Panc1 (cell line): ENCODE results near the gene PLEKHG7. TPM values are rescaled to one million over a fixed set of nuclear protein-coding genes. Genes with fewer than 3 reads are reported as not detected.

Experiments
- ATAC-seq: fragments of 200-7000 bp; cut with Tn5 transposase; 2 replicates; pipeline ENCODE4 v1.9.1; 2020; ENCODE audit warnings: mild to moderate bottlenecking, moderate library complexity
- BruUV-seq: library from RNA; stranded (reverse); fragments of 400-500 nt; replicated peaks from 2 replicates; lab custom pipeline; 2021; lab: Mats Ljungman, UMichigan
- CTCF ChIA-PET: fragments of 300-600 bp; sonication (Branson Sonifier 250); formaldehyde crosslinking; loops from one replicate; lab custom pipeline; 2022; ENCODE audit warnings: antibody characterized with exemption; lab: Charles Lee
- POLR2A ChIA-PET: fragments of 300-600 bp; sonication (Branson Sonifier 250); formaldehyde crosslinking; loops from one replicate; lab custom pipeline; 2022; ENCODE audit warnings: antibody characterized with exemption; lab: Charles Lee
- DNase-seq: peaks from one replicate; pipeline ENCODE4 v3.0.0-alpha.2; 2010; ENCODE audit warnings: low read depth, low spot score
- H3K27ac ChIP-seq: 2 replicates; pipeline ENCODE4 v1.5.1; 2011; ENCODE audit warnings: mild to moderate bottlenecking, low read length, inconsistent platforms
- H3K27me3 ChIP-seq: fragments of 200-500 bp; sonication (Bioruptor generic); 2 replicates; pipeline ENCODE4 v1.6.0; 2014; ENCODE audit warnings: low read length, inconsistent platforms; ENCODE audit not compliant: control insufficient read depth, insufficient read depth
- H3K36me3 ChIP-seq: fragments of 200-500 bp; sonication (Bioruptor generic); 2 replicates; pipeline ENCODE4 v1.5.1; 2014; ENCODE audit warnings: inconsistent platforms, mild to moderate bottlenecking, low read length, moderate library complexity; ENCODE audit not compliant: control insufficient read depth, insufficient read depth
- H3K4me1 ChIP-seq: 2 replicates; pipeline ENCODE4 v1.5.1; 2011; ENCODE audit warnings: inconsistent platforms, mild to moderate bottlenecking, low read length, moderate library complexity; ENCODE audit not compliant: control insufficient read depth, insufficient read depth
- H3K4me3 ChIP-seq, 2 experiments: 2 replicates each; pipeline ENCODE4 v1.5.1; 2011 to 2012; ENCODE audit warnings: low read depth in 2 of 2, low read length in 2 of 2, mild to moderate bottlenecking in 2 of 2, inconsistent platforms in 1 of 2, moderate library complexity in 1 of 2
- H3K9me3 ChIP-seq: fragments of 200-500 bp; sonication (Bioruptor generic); 2 replicates; pipeline ENCODE4 v1.5.1; 2014; ENCODE audit warnings: low read depth, mild to moderate bottlenecking, inconsistent platforms, low read length, moderate library complexity; ENCODE audit not compliant: control insufficient read depth, insufficient read depth
- POLR2AphosphoS5 ChIP-seq: IDR thresholded peaks from 2 replicates; pipeline ENCODE4 v1.6.1; 2012; ENCODE audit warnings: mild to moderate bottlenecking, low read depth, low read length, moderate library complexity
- SIN3A ChIP-seq: IDR thresholded peaks from 2 replicates; pipeline ENCODE4 v1.6.1; 2012; ENCODE audit warnings: low read depth, mild to moderate bottlenecking, low read length, moderate library complexity, borderline replicate concordance; ENCODE audit not compliant: insufficient read depth
- TCF7L2 ChIP-seq: IDR thresholded peaks from 2 replicates; pipeline ENCODE4 v1.6.1; 2011; ENCODE audit warnings: mild to moderate bottlenecking, low read depth, low read length, inconsistent platforms
- in situ Hi-C: cut with HindIII; loops from 2 replicates; pipeline ENCODE4 v1.10.0; 2016; ENCODE audit warnings: low sequenced_read_pairs, low pct_unique_long_range_greater_than_20kb
- intact Hi-C: fragments of 100-400 bp; cut with micrococcal nuclease; formaldehyde crosslinking; loops from one replicate; pipeline ENCODE4 v1.10.0; 2022; ENCODE audit not compliant: unreplicated experiment
- total RNA-seq: library from RNA; stranded (reverse); gene quantifications from one replicate; pipeline ENCODE4 v1.2.1, GENCODE V29; 2021; ENCODE audit not compliant: unreplicated experiment
- TF ChIP-seq, protein P1 (sequence below): fragments of 450-650 bp; IDR thresholded peaks from 2 replicates; pipeline ENCODE4 v1.5.1; 2017; ENCODE audit warnings: mild to moderate bottlenecking
- TF ChIP-seq, protein P2 (sequence below), 2 experiments: IDR thresholded peaks; 2 replicates each; pipeline ENCODE4 v1.6.1; 2011 to 2012; ENCODE audit warnings: low read depth in 2 of 2, control low read depth in 1 of 2, low read length in 1 of 2, mild to moderate bottlenecking in 1 of 2, moderate library complexity in 1 of 2; ENCODE audit not compliant: insufficient read depth in 1 of 2

Gene PLEKHG7
- total RNA-seq, 1 experiment from 2014 or later: not detected

DNA sequence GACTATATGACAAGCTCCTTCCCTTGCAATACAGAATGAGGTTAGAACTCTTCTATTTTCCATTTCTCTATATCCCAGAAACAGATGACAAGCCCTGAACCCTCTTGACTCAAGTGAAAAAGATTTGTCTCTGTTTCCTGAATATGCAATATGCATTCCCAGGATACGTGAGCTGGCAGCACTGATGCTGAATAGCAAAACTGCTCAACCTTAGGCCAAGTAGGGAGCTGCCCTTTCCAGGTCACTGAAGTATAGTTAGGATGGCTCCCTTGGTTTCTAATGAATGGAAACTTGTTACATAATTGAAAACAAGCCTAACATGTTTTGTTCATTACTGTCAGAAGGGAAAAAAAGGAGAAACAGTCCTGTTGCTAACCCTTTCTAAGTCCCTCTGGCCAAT lies 47.9 kb upstream of the PLEKHG7 start:
- in situ Hi-C loops: no loop called here
- ChIA-PET CTCF (no interaction called here), POLR2A (no interaction called here)
- intact Hi-C loops: loop anchor here (5.0 kb wide), 3 partner anchors 508 to 1293 kb away; partner anchors contain the start of gene BTG1
- Histone ChIP-seq H3K9me3 (no peaks in the 10 kb centered on the region), H3K4me3 (no peak overlapping the region), H3K36me3 (no peaks in the 10 kb centered on the region), H3K27ac (no peak overlapping the region), H3K27me3 (no peaks in the 10 kb centered on the region; the same call in 1 of the 2 replicates), H3K4me1 (no peaks in the 10 kb centered on the region)
- DNase-seq: no peak
- TF ChIP-seq, protein P1, sequence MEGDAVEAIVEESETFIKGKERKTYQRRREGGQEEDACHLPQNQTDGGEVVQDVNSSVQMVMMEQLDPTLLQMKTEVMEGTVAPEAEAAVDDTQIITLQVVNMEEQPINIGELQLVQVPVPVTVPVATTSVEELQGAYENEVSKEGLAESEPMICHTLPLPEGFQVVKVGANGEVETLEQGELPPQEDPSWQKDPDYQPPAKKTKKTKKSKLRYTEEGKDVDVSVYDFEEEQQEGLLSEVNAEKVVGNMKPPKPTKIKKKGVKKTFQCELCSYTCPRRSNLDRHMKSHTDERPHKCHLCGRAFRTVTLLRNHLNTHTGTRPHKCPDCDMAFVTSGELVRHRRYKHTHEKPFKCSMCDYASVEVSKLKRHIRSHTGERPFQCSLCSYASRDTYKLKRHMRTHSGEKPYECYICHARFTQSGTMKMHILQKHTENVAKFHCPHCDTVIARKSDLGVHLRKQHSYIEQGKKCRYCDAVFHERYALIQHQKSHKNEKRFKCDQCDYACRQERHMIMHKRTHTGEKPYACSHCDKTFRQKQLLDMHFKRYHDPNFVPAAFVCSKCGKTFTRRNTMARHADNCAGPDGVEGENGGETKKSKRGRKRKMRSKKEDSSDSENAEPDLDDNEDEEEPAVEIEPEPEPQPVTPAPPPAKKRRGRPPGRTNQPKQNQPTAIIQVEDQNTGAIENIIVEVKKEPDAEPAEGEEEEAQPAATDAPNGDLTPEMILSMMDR: no peak
- TF ChIP-seq, protein P2, sequence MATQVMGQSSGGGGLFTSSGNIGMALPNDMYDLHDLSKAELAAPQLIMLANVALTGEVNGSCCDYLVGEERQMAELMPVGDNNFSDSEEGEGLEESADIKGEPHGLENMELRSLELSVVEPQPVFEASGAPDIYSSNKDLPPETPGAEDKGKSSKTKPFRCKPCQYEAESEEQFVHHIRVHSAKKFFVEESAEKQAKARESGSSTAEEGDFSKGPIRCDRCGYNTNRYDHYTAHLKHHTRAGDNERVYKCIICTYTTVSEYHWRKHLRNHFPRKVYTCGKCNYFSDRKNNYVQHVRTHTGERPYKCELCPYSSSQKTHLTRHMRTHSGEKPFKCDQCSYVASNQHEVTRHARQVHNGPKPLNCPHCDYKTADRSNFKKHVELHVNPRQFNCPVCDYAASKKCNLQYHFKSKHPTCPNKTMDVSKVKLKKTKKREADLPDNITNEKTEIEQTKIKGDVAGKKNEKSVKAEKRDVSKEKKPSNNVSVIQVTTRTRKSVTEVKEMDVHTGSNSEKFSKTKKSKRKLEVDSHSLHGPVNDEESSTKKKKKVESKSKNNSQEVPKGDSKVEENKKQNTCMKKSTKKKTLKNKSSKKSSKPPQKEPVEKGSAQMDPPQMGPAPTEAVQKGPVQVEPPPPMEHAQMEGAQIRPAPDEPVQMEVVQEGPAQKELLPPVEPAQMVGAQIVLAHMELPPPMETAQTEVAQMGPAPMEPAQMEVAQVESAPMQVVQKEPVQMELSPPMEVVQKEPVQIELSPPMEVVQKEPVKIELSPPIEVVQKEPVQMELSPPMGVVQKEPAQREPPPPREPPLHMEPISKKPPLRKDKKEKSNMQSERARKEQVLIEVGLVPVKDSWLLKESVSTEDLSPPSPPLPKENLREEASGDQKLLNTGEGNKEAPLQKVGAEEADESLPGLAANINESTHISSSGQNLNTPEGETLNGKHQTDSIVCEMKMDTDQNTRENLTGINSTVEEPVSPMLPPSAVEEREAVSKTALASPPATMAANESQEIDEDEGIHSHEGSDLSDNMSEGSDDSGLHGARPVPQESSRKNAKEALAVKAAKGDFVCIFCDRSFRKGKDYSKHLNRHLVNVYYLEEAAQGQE (IDR thresholded peaks at IDR 0.05; ENCODE audit: insufficient read depth in 1 of 2, low read depth in 2 of 2, low read length in 1 of 2): no peak
- TF ChIP-seq TCF7L2 (no peak), POLR2AphosphoS5 (no peak), SIN3A (no peak)
- no peak for ATAC-seq
- BruUV-seq: no TSS peak

DNA sequence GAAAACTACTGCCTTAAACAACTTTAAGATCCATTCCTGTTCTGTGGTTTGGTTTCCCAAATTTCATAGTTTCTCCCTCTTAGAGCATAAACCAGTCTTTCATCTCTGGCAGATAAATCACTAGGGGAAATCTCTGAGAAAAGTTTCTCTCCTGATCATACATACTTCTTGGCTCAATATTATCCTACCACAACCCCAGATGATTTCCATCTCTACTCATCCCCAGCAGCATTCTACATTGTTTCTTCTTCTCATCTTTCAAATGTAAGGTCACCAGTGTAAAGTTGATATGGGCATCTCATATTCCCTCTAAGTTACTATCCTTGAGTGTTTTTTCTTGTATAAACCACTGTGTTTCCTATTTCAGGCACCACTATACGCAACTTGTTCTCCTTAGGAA lies 45.9 kb upstream of the PLEKHG7 start:
- TF ChIP-seq SIN3A: no peak
- TF ChIP-seq, protein P2 (IDR thresholded peaks at IDR 0.05; ENCODE audit: insufficient read depth in 1 of 2, low read depth in 2 of 2, low read length in 1 of 2): no peak
- Histone ChIP-seq H3K36me3 (no peaks in the 10 kb centered on the region), H3K27me3 (no peaks in the 10 kb centered on the region; the same call in 1 of the 2 replicates), H3K27ac (no peak overlapping the region), H3K4me1 (no peaks in the 10 kb centered on the region), H3K4me3 (no peak overlapping the region), H3K9me3 (no peaks in the 10 kb centered on the region)
- ChIA-PET POLR2A (interaction anchor here (0.6 kb wide), 1 partner anchor 1301 kb away, joined by 4 read pairs; no protein-coding TSS in a partner anchor), CTCF (no interaction called here)
- DNase-seq: no peak
- ATAC-seq: no peak
- BruUV-seq: no TSS peak
- in situ Hi-C loops (no loop called here), intact Hi-C loops (no loop called here)
